Upper lobe of left lung (tissue), 4 donors: ENCODE results near the gene ZDHHC11B.
A peak's percentile ranks its signal among the peaks of the same experiment; 100 is the strongest.
"Not testable (repeated sequence)": the region's sequence is repeated elsewhere in the genome, so short reads cannot be mapped to it uniquely, and the experiment has no call there.

ENCODE experiments used
- CTCF ChIP-seq, 6 experiments: fragments of 450-650 bp in 4 of 6; fragments of 200-600 bp in 2 of 6; sonication (generic) in 2 of 6; IDR thresholded peaks; one replicate each; pipeline ENCODE4 v1.5.1; 2016 to 2019; ENCODE audit warnings: antibody characterized with exemption in 6 of 6
- POLR2AphosphoS5 ChIP-seq, 2 donors: sonication (generic); formaldehyde crosslinking; IDR thresholded peaks; one replicate each; pipeline ENCODE4 v1.5.1; 2017; ENCODE audit warnings: antibody characterized with exemption in 2 of 2

DNA sequence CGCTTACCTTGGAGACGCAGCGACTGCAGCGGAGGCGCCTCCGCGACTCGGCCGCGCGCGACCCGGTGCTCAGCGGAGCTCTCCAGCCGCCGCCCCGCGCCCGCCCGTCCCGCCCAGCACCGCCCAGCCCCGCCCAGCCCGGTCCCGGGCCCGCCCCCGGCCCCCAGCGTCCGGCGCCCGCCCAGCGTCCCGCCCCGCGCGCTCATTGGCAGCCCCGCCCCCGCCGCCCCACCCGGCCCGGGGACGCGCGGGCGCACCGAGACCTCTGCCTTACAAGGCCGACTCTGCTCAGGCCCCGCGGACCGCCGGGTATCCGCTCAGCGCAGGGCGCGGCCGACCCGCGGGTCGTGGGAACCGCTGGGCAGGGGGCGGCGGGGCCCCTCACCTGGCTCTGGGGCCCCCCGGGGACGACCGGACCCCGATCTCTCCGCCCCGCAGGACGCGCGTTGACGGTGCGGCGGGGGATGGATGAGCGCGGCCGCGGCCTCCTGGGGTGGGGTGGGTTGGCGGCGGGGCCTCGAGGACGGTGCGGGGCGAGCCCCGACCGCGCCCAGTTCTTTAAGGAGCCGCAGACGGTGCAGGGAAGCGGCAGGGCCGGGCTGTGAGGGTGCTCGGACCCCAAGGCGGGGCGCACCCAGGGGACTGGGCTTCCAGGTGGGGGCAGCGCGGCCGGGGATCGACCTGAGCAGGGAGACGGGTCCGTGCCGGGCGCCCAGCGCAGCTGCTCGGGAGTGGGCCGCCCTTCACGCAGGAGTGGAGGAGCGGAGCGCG lies 91.1 kb downstream of the ZDHHC11B start, which contains the start of gene TPPP:
- not testable (repeated sequence) for TF ChIP-seq CTCF (IDR thresholded peaks at IDR 0.05)
- TF ChIP-seq POLR2AphosphoS5 (IDR thresholded peaks at IDR 0.05): peak; percentile 56 to 83
